H1 (cell line): ENCODE results near the gene RUNX1. TPM values are rescaled to one million over a fixed set of nuclear protein-coding genes. Genes with fewer than 3 reads are reported as not detected.

Experiments
- SAP30 ChIP-seq: fragments of 300-600 bp; sonication (generic); IDR thresholded peaks from 2 replicates; pipeline ENCODE4 v1.7.1; 2012; ENCODE audit warnings: low read length, moderate library complexity, mild to moderate bottlenecking, inconsistent platforms; ENCODE audit not compliant: insufficient read depth, insufficient replicate concordance
- polyA plus RNA-seq, 7 experiments: library from polyadenylated mRNA; depleted of rRNA in 3 of 7; stranded (reverse) in 5 of 7; unstranded in 2 of 7; fragments of >200 nt in 5 of 7; fragments of 200-250 nt in 2 of 7; gene quantifications; 1 replicate in 5 of 7; 2 replicates in 1 of 7; 4 replicates in 1 of 7; pipeline versions ENCODE4 v1.2.1 to v1.2.3, GENCODE V29; 2011 to 2013; ENCODE audit warnings: missing spikeins in 2 of 7, mixed read lengths in 2 of 7
- total RNA-seq: library from RNA; stranded (reverse); fragmentation: NEBNext Ultra II Directional; extraction: Animal tissue kit (Norgen Biotek cat#: 25700); gene quantifications from 2 replicates; pipeline ENCODE4 v1.2.1, GENCODE V29; 2021

The RUNX1 gene
- total and polyA plus RNA-seq, 2 of the 8 experiments (the other 6 are each of a cell fraction or from before 2014, with no cell fraction given), result 0.20 to 0.60 TPM

DNA sequence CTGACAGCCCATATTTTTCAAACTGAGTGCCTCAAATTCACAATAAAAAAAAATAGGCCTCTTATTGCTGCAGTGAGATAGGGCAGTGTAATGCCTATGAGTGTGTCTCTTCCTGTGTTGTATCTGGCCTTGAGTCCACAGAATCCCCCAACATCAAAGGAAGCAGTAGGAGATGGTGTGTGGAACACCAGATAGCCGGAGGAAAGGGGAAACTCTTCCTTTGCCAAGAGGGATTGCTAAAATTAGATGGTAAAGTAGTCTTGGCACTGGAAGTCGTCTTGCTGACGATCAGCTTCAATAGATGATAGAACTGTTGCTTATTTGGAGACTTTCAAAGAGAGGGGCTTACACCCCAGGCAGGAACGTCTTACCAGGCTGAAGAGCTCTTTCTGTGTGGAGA is 51.8 kb downstream of the RUNX1 start (continued):
- TF ChIP-seq SAP30, result no peak
